HG02798 (cell line): ENCODE results near the gene SPAG16.
A peak's percentile ranks its signal among the peaks of the same experiment; 100 is the strongest.

Source experiments
- ATAC-seq: cut with Tn5 transposase; IDR thresholded peaks from one replicate; pipeline ENCODE4 v1.9.1; 2021; ENCODE audit warnings: mild to moderate bottlenecking; ENCODE audit not compliant: unreplicated experiment, poor library complexity

The SPAG16 gene

GRCh38 chr2:213766465-213766901 lies 482.2 kb downstream of the SPAG16 start:
- ATAC-seq, result peak; percentile 96

- peak; percentile 57 for ATAC-seq
Measured at GRCh38 chr2:213787869-213788268, 503.6 kb downstream of the SPAG16 start.

GRCh38 chr2:213789940-213790339 lies 505.7 kb downstream of the SPAG16 start:
- ATAC-seq, result no peak

GRCh38 chr2:213792045-213792444 lies 507.8 kb downstream of the SPAG16 start:
- ATAC-seq, result no peak

GRCh38 chr2:213806125-213806726 lies 522.0 kb downstream of the SPAG16 start:
- ATAC-seq, result no peak

GRCh38 chr2:213816583-213816982 lies 532.3 kb downstream of the SPAG16 start:
- ATAC-seq, result no peak

- ATAC-seq, result no peak
Measured at GRCh38 chr2:213818436-213818835, 534.2 kb downstream of the SPAG16 start.

GRCh38 chr2:213834331-213834730 lies 550.1 kb downstream of the SPAG16 start:
- no peak for ATAC-seq

GRCh38 chr2:213834746-213835145 lies 550.5 kb downstream of the SPAG16 start:
- no peak for ATAC-seq

- ATAC-seq, result no peak
Measured at GRCh38 chr2:213846856-213847255, 562.6 kb downstream of the SPAG16 start.

- no peak for ATAC-seq
Measured at GRCh38 chr2:213847316-213847715, 563.1 kb downstream of the SPAG16 start.

- no peak for ATAC-seq
Measured at GRCh38 chr2:213848631-213849030, 564.4 kb downstream of the SPAG16 start.

GRCh38 chr2:213861638-213862037 lies 577.4 kb downstream of the SPAG16 start:
- ATAC-seq, result no peak

GRCh38 chr2:213862407-213863076 lies 578.3 kb downstream of the SPAG16 start:
- ATAC-seq, result no peak

- no peak for ATAC-seq
Measured at GRCh38 chr2:213863541-213863940, 579.3 kb downstream of the SPAG16 start.

- no peak for ATAC-seq
Measured at GRCh38 chr2:213868526-213868925, 584.3 kb downstream of the SPAG16 start.

GRCh38 chr2:213885485-213885884 lies 601.2 kb downstream of the SPAG16 start:
- no peak for ATAC-seq

GRCh38 chr2:213914510-213914909 lies 630.2 kb downstream of the SPAG16 start:
- ATAC-seq, result no peak

- no peak for ATAC-seq
Measured at GRCh38 chr2:213920014-213920413, 635.8 kb downstream of the SPAG16 start.

- no peak for ATAC-seq
Measured at GRCh38 chr2:213923543-213923942, 639.3 kb downstream of the SPAG16 start.

GRCh38 chr2:213934560-213934959 lies 650.3 kb downstream of the SPAG16 start:
- ATAC-seq, result peak; percentile 97

GRCh38 chr2:213958086-213958485 lies 673.8 kb downstream of the SPAG16 start:
- ATAC-seq, result no peak
